WERI-Rb-1 (cell line): ENCODE measurements around the gene RPL6.
A peak's percentile ranks its signal among the peaks of the same experiment; 100 is the strongest.
"Not testable (repeated sequence)": the region's sequence is repeated elsewhere in the genome, so short reads cannot be mapped to it uniquely, and the experiment has no call there.

Experiments
- DNase-seq: peaks from one replicate; pipeline ENCODE4 v3.0.0-alpha.2; 2020
- H3K27ac ChIP-seq: fragments of 250-450 bp; sonication (Bioruptor Pico); 2 replicates; pipeline ENCODE4 v1.5.1; 2020; ENCODE audit warnings: mild to moderate bottlenecking, moderate library complexity
- H3K27me3 ChIP-seq: fragments of 250-450 bp; sonication (Bioruptor Pico); 2 replicates; pipeline ENCODE4 v1.5.1; 2021; ENCODE audit warnings: mild to moderate bottlenecking, low read depth, moderate library complexity; ENCODE audit not compliant: insufficient read depth, severe bottlenecking
- H3K36me3 ChIP-seq: fragments of 250-450 bp; sonication (Bioruptor Pico); 2 replicates; pipeline ENCODE4 v1.5.1; 2020; ENCODE audit warnings: mild to moderate bottlenecking, moderate library complexity
- H3K4me3 ChIP-seq: 2 replicates; pipeline ENCODE4 v1.5.1; 2011; ENCODE audit warnings: low read depth, mild to moderate bottlenecking, control low read depth, low read length
- H3K9me3 ChIP-seq: fragments of 250-450 bp; sonication (Bioruptor Pico); 2 replicates; pipeline ENCODE4 v1.5.1; 2021; ENCODE audit warnings: mild to moderate bottlenecking, moderate library complexity; ENCODE audit not compliant: severe bottlenecking
- CTCF ChIP-seq: IDR thresholded peaks from 2 replicates; pipeline ENCODE4 v1.5.1; 2011; ENCODE audit warnings: low read depth, mild to moderate bottlenecking, control low read depth, inconsistent platforms, low read length

RPL6 gene

GRCh38 chr12:112447106-112447505 is 37.7 kb upstream of the RPL6 start:
- TF ChIP-seq CTCF: no peak
- Histone ChIP-seq H3K27me3 (no peaks in the 10 kb centered on the region), H3K4me3 (no peak overlapping the region), H3K9me3 (no peaks in the 10 kb centered on the region), H3K27ac (no peak overlapping the region), H3K36me3 (peaks cover 36% of the 10 kb centered on the region)
- no peak for DNase-seq

- TF ChIP-seq CTCF: no peak
- Histone ChIP-seq H3K27me3 (no peaks in the 10 kb centered on the region), H3K9me3 (no peaks in the 10 kb centered on the region), H3K36me3 (peaks cover 28% of the 10 kb centered on the region), H3K27ac (no peak overlapping the region), H3K4me3 (no peak overlapping the region)
- no peak for DNase-seq
Observed at GRCh38 chr12:112446008-112446725, 36.8 kb upstream of the RPL6 start.

GRCh38 chr12:112443916-112444315 is 34.5 kb upstream of the RPL6 start:
- Histone ChIP-seq H3K27ac (no peak overlapping the region), H3K36me3 (peaks cover 15% of the 10 kb centered on the region), H3K27me3 (no peaks in the 10 kb centered on the region), H3K9me3 (no peaks in the 10 kb centered on the region), H3K4me3 (no peak overlapping the region)
- no peak for TF ChIP-seq CTCF
- DNase-seq: no peak

GRCh38 chr12:112440653-112441052 is 31.2 kb upstream of the RPL6 start:
- H3K9me3 ChIP-seq, H3K4me3 ChIP-seq, H3K27ac ChIP-seq, H3K27me3 ChIP-seq, H3K36me3 ChIP-seq: not testable (repeated sequence)
- peak; percentile 34 for DNase-seq

- H3K36me3 ChIP-seq: no peaks in the 10 kb centered on the region
- no peak for DNase-seq
- no peak overlapping the region for H3K27ac ChIP-seq
- no peak for TF ChIP-seq CTCF
- no peaks in the 10 kb centered on the region for H3K9me3 ChIP-seq
- H3K4me3 ChIP-seq: no peak overlapping the region
- H3K27me3 ChIP-seq: no peaks in the 10 kb centered on the region
Observed at GRCh38 chr12:112439769-112440168, 30.4 kb upstream of the RPL6 start.

GRCh38 chr12:112438645-112439044 is 29.2 kb upstream of the RPL6 start:
- H3K9me3 ChIP-seq, H3K27ac ChIP-seq, DNase-seq: not testable (repeated sequence)

GRCh38 chr12:112433551-112433950 is 24.1 kb upstream of the RPL6 start:
- Histone ChIP-seq H3K36me3 (0 out of 2 replicates have a peak, but pooled peaks cover 4% of the 10 kb centered on the region), H3K27ac (no peak overlapping the region), H3K27me3 (no peaks in the 10 kb centered on the region), H3K4me3 (no peak overlapping the region), H3K9me3 (no peaks in the 10 kb centered on the region)
- no peak for TF ChIP-seq CTCF
- DNase-seq: no peak

More at GRCh38 chr12:112438645-112439044, 29.2 kb upstream of the RPL6 start:
- H3K27me3 ChIP-seq, H3K4me3 ChIP-seq, H3K36me3 ChIP-seq: not testable (repeated sequence)
